Loucy (cell line): Measurements from ENCODE around the gene DCHS2.

Experiments used
- H2AFZ ChIP-seq: fragments of 200-600 bp; sonication (generic); 2 replicates; pipeline ENCODE4 v1.6.0; 2016; ENCODE audit warnings: antibody characterized with exemption, mild to moderate bottlenecking, low read length, moderate library complexity
- H3F3A ChIP-seq: fragments of 200-600 bp; 2 replicates; pipeline ENCODE4 v1.6.0; 2016; ENCODE audit warnings: antibody characterized with exemption, low read depth, mild to moderate bottlenecking
- H3K27me3 ChIP-seq: fragments of 200-600 bp; sonication (generic); 2 replicates; pipeline ENCODE4 v1.6.1; 2014; ENCODE audit warnings: low read length, mild to moderate bottlenecking; ENCODE audit not compliant: insufficient read depth, poor library complexity, severe bottlenecking
- H3K36me3 ChIP-seq: fragments of 200-600 bp; sonication (generic); 2 replicates; pipeline ENCODE4 v1.6.1; 2016; ENCODE audit warnings: low read length; ENCODE audit not compliant: insufficient read depth
- H3K4me1 ChIP-seq: fragments of 200-600 bp; sonication (generic); 2 replicates; pipeline ENCODE4 v1.5.1; 2014; ENCODE audit warnings: low read length, mild to moderate bottlenecking; ENCODE audit not compliant: insufficient read depth, poor library complexity, severe bottlenecking
- H3K4me2 ChIP-seq: fragments of 200-600 bp; sonication (generic); 2 replicates; pipeline ENCODE4 v1.6.0; 2014; ENCODE audit warnings: antibody characterized with exemption, low read length, low read depth, mild to moderate bottlenecking; ENCODE audit not compliant: poor library complexity, severe bottlenecking
- H3K4me3 ChIP-seq: fragments of 200-600 bp; sonication (generic); 2 replicates; pipeline ENCODE4 v1.5.1; 2014; ENCODE audit warnings: low read length, mild to moderate bottlenecking, mixed read lengths; ENCODE audit not compliant: poor library complexity, severe bottlenecking
- H3K79me2 ChIP-seq: fragments of 200-600 bp; sonication (generic); 2 replicates; pipeline ENCODE4 v1.6.1; 2014; ENCODE audit warnings: low read length; ENCODE audit not compliant: insufficient read depth
- H3K9ac ChIP-seq: fragments of 200-600 bp; sonication (generic); 2 replicates; pipeline ENCODE4 v1.6.0; 2014; ENCODE audit warnings: mild to moderate bottlenecking, low read depth, low read length, moderate library complexity; ENCODE audit not compliant: poor library complexity, severe bottlenecking
- H3K9me2 ChIP-seq: fragments of 200-600 bp; sonication (generic); replicated peaks from 2 replicates; pipeline ENCODE4 v1.6.1; 2016; ENCODE audit warnings: low read depth, low read length, mixed read lengths
- H3K9me3 ChIP-seq: fragments of 200-600 bp; sonication (generic); 2 replicates; pipeline ENCODE4 v1.6.1; 2014; ENCODE audit warnings: mild to moderate bottlenecking, antibody characterized with exemption, low read length, low read depth; ENCODE audit not compliant: insufficient read depth
- H4K20me1 ChIP-seq: fragments of 200-600 bp; sonication (generic); 2 replicates; pipeline ENCODE4 v1.6.0; 2014; ENCODE audit warnings: antibody characterized with exemption, low read length, mild to moderate bottlenecking; ENCODE audit not compliant: insufficient read depth, poor library complexity, severe bottlenecking
- CTCF ChIP-seq: fragments of 200-600 bp; sonication (generic); conservative IDR thresholded peaks from 2 replicates; pipeline ENCODE4 v1.5.1; 2014; ENCODE audit warnings: mild to moderate bottlenecking, antibody characterized with exemption, low read length
- EZH2phosphoT487 ChIP-seq: fragments of 200-600 bp; IDR thresholded peaks from 2 replicates; pipeline ENCODE4 v1.6.1; 2018; ENCODE audit warnings: antibody characterized with exemption, mild to moderate bottlenecking, moderate library complexity, borderline replicate concordance

The DCHS2 gene

GRCh38 chr4:154194649-154195048 lies 296.9 kb downstream of the DCHS2 start:
- Histone ChIP-seq H3K9me3 (no peaks in the 10 kb centered on the region), H3K4me2 (no peak overlapping the region), H3K9me2 (no peaks in the 10 kb centered on the region), H3K79me2 (no peaks in the 10 kb centered on the region), H4K20me1 (no peaks in the 10 kb centered on the region), H3K9ac (no peak overlapping the region), H3K27me3 (no peaks in the 10 kb centered on the region), H3K4me1 (no peaks in the 10 kb centered on the region), H3K4me3 (no peak overlapping the region), H2AFZ (no peak overlapping the region), H3K36me3 (no peaks in the 10 kb centered on the region), H3F3A (no peaks in the 10 kb centered on the region)
- TF ChIP-seq EZH2phosphoT487, result no peak
- no peak for TF ChIP-seq CTCF

- Histone ChIP-seq H3K4me2 (no peak overlapping the region), H3K36me3 (no peaks in the 10 kb centered on the region), H3K79me2 (no peaks in the 10 kb centered on the region), H4K20me1 (no peaks in the 10 kb centered on the region), H3K4me1 (no peaks in the 10 kb centered on the region), H2AFZ (no peak overlapping the region), H3K9ac (no peak overlapping the region), H3K27me3 (no peaks in the 10 kb centered on the region), H3K9me3 (no peaks in the 10 kb centered on the region), H3K4me3 (no peak overlapping the region), H3K9me2 (no peaks in the 10 kb centered on the region), H3F3A (no peaks in the 10 kb centered on the region)
- TF ChIP-seq EZH2phosphoT487 (no peak), CTCF (no peak)
These were observed 299.0 kb downstream of the DCHS2 start for GRCh38 chr4:154192585-154192984.

- Histone ChIP-seq H3K4me1 (no peaks in the 10 kb centered on the region), H3K4me3 (no peak overlapping the region), H3K9me2 (no peaks in the 10 kb centered on the region), H3K36me3 (no peaks in the 10 kb centered on the region), H3K27me3 (no peaks in the 10 kb centered on the region), H3K9me3 (no peaks in the 10 kb centered on the region), H4K20me1 (no peaks in the 10 kb centered on the region), H2AFZ (no peak overlapping the region), H3K79me2 (no peaks in the 10 kb centered on the region), H3K4me2 (no peak overlapping the region), H3K9ac (no peak overlapping the region), H3F3A (no peaks in the 10 kb centered on the region)
- no peak for TF ChIP-seq EZH2phosphoT487
- TF ChIP-seq CTCF, result no peak
These were observed 302.3 kb downstream of the DCHS2 start for GRCh38 chr4:154189346-154189745.
